ENCODE measurements around the gene KCTD21. TPM values are rescaled to one million over a fixed set of nuclear protein-coding genes. Genes with fewer than 3 reads are reported as not detected.

The KCTD21 gene
- total RNA-seq, 1 donor from 2014 or later = 10.4 TPM

- no peaks in the 10 kb centered on the region for H3K9me3 ChIP-seq
- ATAC-seq (no peak), DNase-seq (no peak)
- H3K4me1 ChIP-seq = no peaks in the 10 kb centered on the region
- no peak for TF ChIP-seq CTCF (IDR thresholded peaks at IDR 0.05)
- H3K36me3 ChIP-seq = peaks cover 77% of the 10 kb centered on the region
- intact Hi-C loops (cut with DNase I) = no loop called here
- H3K27me3 ChIP-seq (ENCODE audit: low read depth) = no peaks in the 10 kb centered on the region
- H3K27ac ChIP-seq = no peak overlapping the region
- no peak overlapping the region for H3K4me3 ChIP-seq
These were observed 28.3 kb upstream of the KCTD21 start for GRCh38 chr11:78216571-78217287.

- DNase-seq (no peak), ATAC-seq (no peak)
- peaks cover 70% of the 10 kb centered on the region for H3K36me3 ChIP-seq
- no peaks in the 10 kb centered on the region for H3K9me3 ChIP-seq
- no peak overlapping the region for H3K27ac ChIP-seq
- intact Hi-C loops (cut with DNase I) = no loop called here
- no peaks in the 10 kb centered on the region for H3K27me3 ChIP-seq (ENCODE audit: low read depth)
- H3K4me3 ChIP-seq = no peak overlapping the region
- H3K4me1 ChIP-seq = no peaks in the 10 kb centered on the region
- TF ChIP-seq CTCF (IDR thresholded peaks at IDR 0.05) = no peak
These were observed 27.6 kb upstream of the KCTD21 start for GRCh38 chr11:78216021-78216420.

GRCh38 chr11:78214331-78215194, 26.1 kb upstream of the KCTD21 start:
- ATAC-seq (no peak), DNase-seq (no peak)
- H3K36me3 ChIP-seq = peaks cover 69% of the 10 kb centered on the region
- H3K27me3 ChIP-seq (ENCODE audit: low read depth) = no peaks in the 10 kb centered on the region
- TF ChIP-seq CTCF (IDR thresholded peaks at IDR 0.05) = no peak
- no peak overlapping the region for H3K27ac ChIP-seq
- intact Hi-C loops (cut with DNase I) = no loop called here
- H3K4me3 ChIP-seq = no peak overlapping the region
- no peaks in the 10 kb centered on the region for H3K4me1 ChIP-seq
- H3K9me3 ChIP-seq = no peaks in the 10 kb centered on the region

- H3K27ac ChIP-seq = no peak overlapping the region
- ATAC-seq (no peak), DNase-seq (no peak)
- H3K4me1 ChIP-seq = no peaks in the 10 kb centered on the region
- intact Hi-C loops (cut with DNase I) = no loop called here
- H3K9me3 ChIP-seq = no peaks in the 10 kb centered on the region
- H3K36me3 ChIP-seq = peaks cover 69% of the 10 kb centered on the region
- TF ChIP-seq CTCF (IDR thresholded peaks at IDR 0.05) = no peak
- H3K27me3 ChIP-seq (ENCODE audit: low read depth) = no peaks in the 10 kb centered on the region
- H3K4me3 ChIP-seq = no peak overlapping the region
These were observed 25.3 kb upstream of the KCTD21 start for GRCh38 chr11:78213526-78214330.

- no peaks in the 10 kb centered on the region for H3K27me3 ChIP-seq (ENCODE audit: low read depth)
- H3K27ac ChIP-seq = no peak overlapping the region
- no peak overlapping the region for H3K4me3 ChIP-seq
- TF ChIP-seq CTCF (IDR thresholded peaks at IDR 0.05) = no peak
- peaks cover 67% of the 10 kb centered on the region for H3K36me3 ChIP-seq
- ATAC-seq (no peak), DNase-seq (no peak)
- no peaks in the 10 kb centered on the region for H3K9me3 ChIP-seq
- no peaks in the 10 kb centered on the region for H3K4me1 ChIP-seq
- intact Hi-C loops (cut with DNase I) = no loop called here
These were observed 24.4 kb upstream of the KCTD21 start for GRCh38 chr11:78212586-78213371.
